PC-9 (cell line): Measurements from ENCODE around the gene TRIP13.
"Not testable (repeated sequence)": the region's sequence is repeated elsewhere in the genome, so short reads cannot be mapped to it uniquely, and the experiment has no call there.

Experiments used
- EZH2 ChIP-seq: fragments of 200-600 bp; sonication (generic); IDR thresholded peaks from 2 replicates; pipeline ENCODE4 v1.8.0; 2017; ENCODE audit warnings: antibody characterized with exemption, low read depth
- TF ChIP-seq, protein P1 (sequence below): fragments of 200-600 bp; sonication (generic); conservative IDR thresholded peaks from 2 replicates; pipeline ENCODE4 v1.6.1; 2017; ENCODE audit warnings: mixed run types, antibody characterized with exemption, mild to moderate bottlenecking, moderate library complexity

DNA sequence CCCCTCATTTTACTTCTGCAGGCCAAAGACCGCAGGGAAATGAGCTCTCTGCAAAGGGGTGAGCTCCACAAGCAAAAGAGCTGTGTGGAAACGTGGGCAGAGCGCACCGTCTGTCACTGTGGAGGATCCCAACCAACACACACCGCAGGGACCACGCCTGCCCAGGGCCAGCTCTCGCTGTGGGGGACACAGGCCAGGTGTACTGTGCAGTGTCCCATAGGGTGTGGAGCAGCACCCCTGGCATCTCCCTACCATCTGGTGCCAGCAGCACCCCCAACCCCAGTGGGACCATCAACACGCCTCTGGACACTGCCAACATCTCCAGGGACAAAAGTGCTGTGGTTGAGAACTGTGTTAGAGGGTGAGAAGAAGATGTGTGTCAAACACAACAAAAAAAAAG lies 14.0 kb upstream of the TRIP13 start:
- TF ChIP-seq, protein P1, sequence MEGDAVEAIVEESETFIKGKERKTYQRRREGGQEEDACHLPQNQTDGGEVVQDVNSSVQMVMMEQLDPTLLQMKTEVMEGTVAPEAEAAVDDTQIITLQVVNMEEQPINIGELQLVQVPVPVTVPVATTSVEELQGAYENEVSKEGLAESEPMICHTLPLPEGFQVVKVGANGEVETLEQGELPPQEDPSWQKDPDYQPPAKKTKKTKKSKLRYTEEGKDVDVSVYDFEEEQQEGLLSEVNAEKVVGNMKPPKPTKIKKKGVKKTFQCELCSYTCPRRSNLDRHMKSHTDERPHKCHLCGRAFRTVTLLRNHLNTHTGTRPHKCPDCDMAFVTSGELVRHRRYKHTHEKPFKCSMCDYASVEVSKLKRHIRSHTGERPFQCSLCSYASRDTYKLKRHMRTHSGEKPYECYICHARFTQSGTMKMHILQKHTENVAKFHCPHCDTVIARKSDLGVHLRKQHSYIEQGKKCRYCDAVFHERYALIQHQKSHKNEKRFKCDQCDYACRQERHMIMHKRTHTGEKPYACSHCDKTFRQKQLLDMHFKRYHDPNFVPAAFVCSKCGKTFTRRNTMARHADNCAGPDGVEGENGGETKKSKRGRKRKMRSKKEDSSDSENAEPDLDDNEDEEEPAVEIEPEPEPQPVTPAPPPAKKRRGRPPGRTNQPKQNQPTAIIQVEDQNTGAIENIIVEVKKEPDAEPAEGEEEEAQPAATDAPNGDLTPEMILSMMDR = not testable (repeated sequence)
- TF ChIP-seq EZH2 = not testable (repeated sequence)
